Neural cell (in vitro differentiated cells): Measurements from ENCODE around the gene PPP1R36.

Experiments
- CTCF ChIP-seq: fragments of 450-650 bp; IDR thresholded peaks from 2 replicates; pipeline ENCODE4 v1.5.1; 2014; ENCODE audit warnings: antibody characterized with exemption, mild to moderate bottlenecking, moderate library complexity; ENCODE audit not compliant: poor library complexity, severe bottlenecking
- RAD21 ChIP-seq: fragments of 450-650 bp; conservative IDR thresholded peaks from 2 replicates; pipeline ENCODE4 v1.6.1; 2014; ENCODE audit warnings: antibody characterized with exemption, mild to moderate bottlenecking, moderate library complexity
- SMC3 ChIP-seq: fragments of 450-650 bp; conservative IDR thresholded peaks from 2 replicates; pipeline ENCODE4 v1.6.1; 2014; ENCODE audit warnings: antibody characterized with exemption, mild to moderate bottlenecking, moderate library complexity; ENCODE audit not compliant: poor library complexity

- TF ChIP-seq SMC3, result no peak
- no peak for TF ChIP-seq RAD21
- TF ChIP-seq CTCF, result no peak
Observed at GRCh38 chr14:64628940-64629408, 79.2 kb downstream of the PPP1R36 start.
